Measurements from ENCODE around the gene FCER2. TPM values are rescaled to one million over a fixed set of nuclear protein-coding genes. Genes with fewer than 3 reads are reported as not detected.
A peak's percentile ranks its signal among the peaks of the same experiment; 100 is the strongest.

Gene FCER2
- total and polyA plus RNA-seq, 3 experiments from 2014 or later = 0.96 to 1.6 TPM; not detected in 1

GRCh38 chr19:7694499-7694898, 7.4 kb downstream of the FCER2 start:
- Histone ChIP-seq H3K27me3 (ENCODE audit: insufficient read depth, low read length, poor library complexity, severe bottlenecking) (no peaks in the 10 kb centered on the region), H3K9me3 (ENCODE audit: low read length) (peaks cover 16% of the 10 kb centered on the region), H3K36me3 (ENCODE audit: insufficient read depth, low read length) (no peaks in the 10 kb centered on the region), H3K4me3 (ENCODE audit: low read length) (no peak overlapping the region), H3K4me1 (ENCODE audit: insufficient read depth, low read length) (peaks cover 11% of the 10 kb centered on the region), H3K27ac (ENCODE audit: low read depth, low read length) (no peak overlapping the region)
- POLR2A ChIA-PET = no interaction called here
- Mint-ChIP-seq H3K4me1 (peaks cover 0 to 12% (median under 1%) of the 10 kb centered on the region in 3 donors), H3K27me3 (peaks cover 13 to 20% of the 10 kb centered on the region in 2 donors), H3K4me3 (no peak overlapping the region), H3K9me3 (no peaks in the 10 kb centered on the region), H3K27ac (peak overlapping the region in 1 of 8 donors; percentile 10), H3K36me3 (no peaks in the 10 kb centered on the region)
- CTCF ChIA-PET = no interaction called here
- DNase-seq = no peak

GRCh38 chr19:7692417-7693088, 9.4 kb downstream of the FCER2 start:
- peaks cover 11% of the 10 kb centered on the region for H3K4me1 ChIP-seq (ENCODE audit: insufficient read depth, low read length)
- POLR2A ChIA-PET = interaction anchor here (0.9 kb wide), 1 partner anchor 13 kb away, joined by 3 read pairs; no protein-coding TSS in a partner anchor
- H3K4me3 Mint-ChIP-seq = no peak overlapping the region
- H3K9me3 ChIP-seq (ENCODE audit: low read length) = peaks cover 16% of the 10 kb centered on the region
- H3K27ac Mint-ChIP-seq = no peak overlapping the region
- peak in 4 of 5 donors; percentile 28 to 75 (median 60) for DNase-seq
- no peaks in the 10 kb centered on the region for H3K36me3 ChIP-seq (ENCODE audit: insufficient read depth, low read length)
- H3K4me3 ChIP-seq (ENCODE audit: low read length) = no peak overlapping the region
- CTCF ChIA-PET = no interaction called here
- no peaks in the 10 kb centered on the region for H3K9me3 Mint-ChIP-seq
- H3K27me3 Mint-ChIP-seq = peaks cover 8 to 10% of the 10 kb centered on the region in 2 donors
- no peaks in the 10 kb centered on the region for H3K36me3 Mint-ChIP-seq
- H3K4me1 Mint-ChIP-seq = peaks cover 0 to 6% (median 0%) of the 10 kb centered on the region in 3 donors
- no peak overlapping the region for H3K27ac ChIP-seq (ENCODE audit: low read depth, low read length)
- H3K27me3 ChIP-seq (ENCODE audit: insufficient read depth, low read length, poor library complexity, severe bottlenecking) = no peaks in the 10 kb centered on the region

GRCh38 chr19:7691497-7691896, 10.4 kb downstream of the FCER2 start:
- no peak overlapping the region for H3K27ac Mint-ChIP-seq
- Histone ChIP-seq H3K27ac (ENCODE audit: low read depth, low read length) (peak overlapping the region; percentile 20), H3K36me3 (ENCODE audit: insufficient read depth, low read length) (no peaks in the 10 kb centered on the region), H3K9me3 (ENCODE audit: low read length) (peaks cover 16% of the 10 kb centered on the region), H3K4me1 (ENCODE audit: insufficient read depth, low read length) (peaks cover 11% of the 10 kb centered on the region), H3K27me3 (ENCODE audit: insufficient read depth, low read length, poor library complexity, severe bottlenecking) (no peaks in the 10 kb centered on the region), H3K4me3 (ENCODE audit: low read length) (no peak overlapping the region)
- peak in 4 of 5 donors; percentile 17 to 66 (median 46) for DNase-seq
- H3K27me3 Mint-ChIP-seq = peaks cover 1 to 4% of the 10 kb centered on the region in 2 donors
- POLR2A ChIA-PET = no interaction called here
- H3K4me1 Mint-ChIP-seq = peaks cover 0 to 6% (median 0%) of the 10 kb centered on the region in 3 donors
- CTCF ChIA-PET = no interaction called here
- no peaks in the 10 kb centered on the region for H3K36me3 Mint-ChIP-seq
- H3K9me3 Mint-ChIP-seq = no peaks in the 10 kb centered on the region
- no peak overlapping the region for H3K4me3 Mint-ChIP-seq

GRCh38 chr19:7690779-7691258, 11.1 kb downstream of the FCER2 start:
- Histone ChIP-seq H3K4me1 (ENCODE audit: insufficient read depth, low read length) (peaks cover 11% of the 10 kb centered on the region), H3K27ac (ENCODE audit: low read depth, low read length) (no peak overlapping the region), H3K9me3 (ENCODE audit: low read length) (peaks cover 16% of the 10 kb centered on the region), H3K4me3 (ENCODE audit: low read length) (no peak overlapping the region), H3K36me3 (ENCODE audit: insufficient read depth, low read length) (no peaks in the 10 kb centered on the region), H3K27me3 (ENCODE audit: insufficient read depth, low read length, poor library complexity, severe bottlenecking) (no peaks in the 10 kb centered on the region)
- no peak overlapping the region for H3K27ac Mint-ChIP-seq
- no peak overlapping the region for H3K4me3 Mint-ChIP-seq
- DNase-seq = peak in 1 of 5 donors; percentile 51
- CTCF ChIA-PET = no interaction called here
- peaks cover 0 to 4% of the 10 kb centered on the region in 2 donors for H3K27me3 Mint-ChIP-seq
- H3K4me1 Mint-ChIP-seq = peaks cover 0 to 6% (median 0%) of the 10 kb centered on the region in 3 donors
- POLR2A ChIA-PET = no interaction called here
- peaks cover 0 to under 1% (median 0%) of the 10 kb centered on the region in 3 donors for H3K36me3 Mint-ChIP-seq
- H3K9me3 Mint-ChIP-seq = no peaks in the 10 kb centered on the region

- H3K27me3 ChIP-seq (ENCODE audit: insufficient read depth, low read length, poor library complexity, severe bottlenecking) = no peaks in the 10 kb centered on the region
- no peak overlapping the region for H3K27ac ChIP-seq (ENCODE audit: low read depth, low read length)
- ChIA-PET CTCF (interaction anchor here (1.4 kb wide), 1 partner anchor 8 kb away, joined by 3 read pairs; the partner anchor contains the start of gene TRAPPC5), POLR2A (no interaction called here)
- peaks cover 0 to 7% (median 0%) of the 10 kb centered on the region in 3 donors for H3K36me3 Mint-ChIP-seq
- H3K27me3 Mint-ChIP-seq = peaks cover 0 to 3% of the 10 kb centered on the region in 2 donors
- H3K4me1 Mint-ChIP-seq = peaks cover 0 to 2% (median 0%) of the 10 kb centered on the region in 3 donors
- H3K27ac Mint-ChIP-seq = no peak overlapping the region
- no peaks in the 10 kb centered on the region for H3K9me3 Mint-ChIP-seq
- peaks cover 16% of the 10 kb centered on the region for H3K9me3 ChIP-seq (ENCODE audit: low read length)
- H3K36me3 ChIP-seq (ENCODE audit: insufficient read depth, low read length) = no peaks in the 10 kb centered on the region
- H3K4me3 Mint-ChIP-seq = no peak overlapping the region
- no peak overlapping the region for H3K4me3 ChIP-seq (ENCODE audit: low read length)
- peaks cover 11% of the 10 kb centered on the region for H3K4me1 ChIP-seq (ENCODE audit: insufficient read depth, low read length)
- no peak for DNase-seq
Observed at GRCh38 chr19:7689165-7689564, 12.8 kb downstream of the FCER2 start.

GRCh38 chr19:7687177-7687576, 14.8 kb downstream of the FCER2 start:
- Mint-ChIP-seq H3K4me1 (peaks cover 0 to 6% (median 3%) of the 10 kb centered on the region in 3 donors), H3K36me3 (peaks cover 0 to 17% (median 2%) of the 10 kb centered on the region in 3 donors), H3K4me3 (no peak overlapping the region), H3K27me3 (peaks cover 0 to 3% of the 10 kb centered on the region in 2 donors), H3K9me3 (no peaks in the 10 kb centered on the region), H3K27ac (peak overlapping the region in 1 of 8 donors; percentile 18)
- Histone ChIP-seq H3K4me1 (ENCODE audit: insufficient read depth, low read length) (peaks cover under 1% of the 10 kb centered on the region), H3K27ac (ENCODE audit: low read depth, low read length) (no peak overlapping the region), H3K27me3 (ENCODE audit: insufficient read depth, low read length, poor library complexity, severe bottlenecking) (no peaks in the 10 kb centered on the region), H3K9me3 (ENCODE audit: low read length) (peaks cover 10% of the 10 kb centered on the region), H3K4me3 (ENCODE audit: low read length) (no peak overlapping the region), H3K36me3 (ENCODE audit: insufficient read depth, low read length) (peaks cover 6% of the 10 kb centered on the region)
- no peak for DNase-seq
- ChIA-PET POLR2A (no interaction called here), CTCF (no interaction called here)

- Histone ChIP-seq H3K4me3 (ENCODE audit: low read length) (no peak overlapping the region), H3K27ac (ENCODE audit: low read depth, low read length) (no peak overlapping the region), H3K9me3 (ENCODE audit: low read length) (no peaks in the 10 kb centered on the region), H3K36me3 (ENCODE audit: insufficient read depth, low read length) (peaks cover 6% of the 10 kb centered on the region), H3K4me1 (ENCODE audit: insufficient read depth, low read length) (peaks cover 9% of the 10 kb centered on the region), H3K27me3 (ENCODE audit: insufficient read depth, low read length, poor library complexity, severe bottlenecking) (no peaks in the 10 kb centered on the region)
- Mint-ChIP-seq H3K27me3 (peaks cover 0 to 3% of the 10 kb centered on the region in 2 donors), H3K36me3 (peaks cover 0 to 24% (median 2%) of the 10 kb centered on the region in 3 donors), H3K4me1 (peaks cover 5 to 14% (median 9%) of the 10 kb centered on the region in 3 donors), H3K4me3 (peak overlapping the region in 2 of 7 donors; percentile 6 to 20), H3K27ac (peak overlapping the region in 4 of 8 donors; percentile 6 to 91 (median 49)), H3K9me3 (no peaks in the 10 kb centered on the region)
- no peak for DNase-seq
- ChIA-PET POLR2A (no interaction called here), CTCF (no interaction called here)
Observed at GRCh38 chr19:7685546-7686445, 16.1 kb downstream of the FCER2 start.

All from CD8-positive, alpha-beta memory T cell (primary cell).